Gastroesophageal sphincter (tissue), 3 donors: ENCODE results near the gene TOMM5.

Experiments
- CTCF ChIP-seq, 4 experiments: fragments of 200-600 bp in 2 of 4; fragments of 450-650 bp in 2 of 4; sonication (generic) in 1 of 4; IDR thresholded peaks; one replicate each; pipeline ENCODE4 v1.5.1; 2017 to 2019; ENCODE audit warnings: antibody characterized with exemption in 4 of 4, mild to moderate bottlenecking in 2 of 4, moderate library complexity in 2 of 4
- EP300 ChIP-seq: sonication (generic); formaldehyde crosslinking; IDR thresholded peaks from one replicate; pipeline ENCODE4 v1.6.1; 2017; ENCODE audit warnings: antibody characterized with exemption, mild to moderate bottlenecking
- POLR2A ChIP-seq, 2 donors: fragments of 450-650 bp; IDR thresholded peaks; one replicate each; pipeline ENCODE4 v1.6.1; 2017; ENCODE audit warnings: antibody characterized with exemption in 2 of 2, mild to moderate bottlenecking in 2 of 2, moderate library complexity in 1 of 2
- POLR2AphosphoS5 ChIP-seq: sonication (generic); formaldehyde crosslinking; IDR thresholded peaks from one replicate; pipeline ENCODE4 v1.6.1; 2017; ENCODE audit warnings: antibody characterized with exemption

GRCh38 chr9:37624073-37624472, 31.7 kb upstream of the TOMM5 start:
- no peak for TF ChIP-seq CTCF (IDR thresholded peaks at IDR 0.05)
- no peak for TF ChIP-seq POLR2AphosphoS5
- TF ChIP-seq EP300, result no peak
- TF ChIP-seq POLR2A (IDR thresholded peaks at IDR 0.05), result no peak
